Right lobe of liver (tissue), 6 donors: Measurements from ENCODE around the gene FGF8. TPM values are rescaled to one million over a fixed set of nuclear protein-coding genes. Genes with fewer than 3 reads are reported as not detected.

ENCODE experiments used
- ATAC-seq, 4 donors: fragments of 200-7000 bp; cut with Tn5 transposase; one replicate each; pipeline ENCODE4 v1.9.1; 2020; ENCODE audit warnings: mild to moderate bottlenecking in 4 of 4, moderate library complexity in 4 of 4
- DNase-seq, 3 donors: peaks; one replicate each; pipeline ENCODE4 v3.0.0-alpha.2; 2020
- H3K27ac ChIP-seq, 3 donors: fragments of 200-600 bp; one replicate each; pipeline ENCODE4 v1.8.0; 2022
- H3K27me3 ChIP-seq, 2 donors: fragments of 200-600 bp; one replicate each; pipeline ENCODE4 v1.8.0; 2022
- H3K36me3 ChIP-seq, 4 donors: fragments of 200-600 bp; sonication (generic) in 1 of 4; one replicate each; pipeline versions ENCODE4 v1.5.1 to v1.8.0; 2017 to 2022; ENCODE audit warnings: control low read depth in 1 of 4
- H3K4me1 ChIP-seq, 4 donors: fragments of 200-600 bp; sonication (generic) in 1 of 4; one replicate each; pipeline versions ENCODE4 v1.5.1 to v1.8.0; 2017 to 2022; ENCODE audit warnings: control low read depth in 1 of 4
- H3K4me3 ChIP-seq, 3 donors: fragments of 200-600 bp; one replicate each; pipeline ENCODE4 v1.8.0; 2022
- H3K9me3 ChIP-seq, 4 donors: fragments of 200-600 bp; sonication (generic) in 1 of 4; one replicate each; pipeline versions ENCODE4 v1.5.1 to v1.8.0; 2017 to 2022; ENCODE audit warnings: control low read depth in 1 of 4
- POLR2A ChIP-seq: fragments of 450-650 bp; IDR thresholded peaks from one replicate; pipeline ENCODE4 v1.6.1; 2017; ENCODE audit warnings: antibody characterized with exemption, mild to moderate bottlenecking
- WGBS: methylation state at CpG from one replicate; pipeline ENCODE4 v1.1.6; 2018; ENCODE audit warnings: low coverage, low lambda C conversion rate; ENCODE audit not compliant: insufficient coverage; ENCODE audit errors: missing lambda C conversion rate; 5-methylcytosine and 5-hydroxymethylcytosine counted together
- intact Hi-C, 2 donors: fragments of 100-400 bp; cut with DNase I; formaldehyde crosslinking; loops; one replicate each; pipeline versions ENCODE4 v1.11.2 to v1.14.1; 2022
- total RNA-seq, 6 experiments: library from RNA; depleted of rRNA in 2 of 6; stranded (reverse); fragments of >200 nt in 2 of 6; fragmentation: NEBNext Ultra II Directional in 3 of 6; extraction: Animal tissue kit (Norgen Biotek cat#: 25700) in 3 of 6; gene quantifications; one replicate each; pipeline versions ENCODE4 v1.1.0 to v1.2.4, GENCODE V29; 2016 to 2023
- TF ChIP-seq, protein P1 (sequence below), 4 donors: fragments of 200-600 bp in 3 of 4; fragments of 450-650 bp in 1 of 4; IDR thresholded peaks; one replicate each; pipeline versions ENCODE4 v1.5.1 to v1.8.0; 2016 to 2022; ENCODE audit warnings: antibody characterized with exemption in 4 of 4, mild to moderate bottlenecking in 2 of 4
- donor health status: DM: no; HTN: yes; CAD: no.
- donor health status: DM: no; HTN: no; CAD: no.
- donor health status: DM: no; HTN: no; CAD: no.
- donor health status: DM: no; HTN: yes; CAD: no.
- donor health status: DM: no; HTN: yes; CAD: no.

The FGF8 gene
- total RNA-seq, 6 experiments from 2014 or later, result not detected

DNA sequence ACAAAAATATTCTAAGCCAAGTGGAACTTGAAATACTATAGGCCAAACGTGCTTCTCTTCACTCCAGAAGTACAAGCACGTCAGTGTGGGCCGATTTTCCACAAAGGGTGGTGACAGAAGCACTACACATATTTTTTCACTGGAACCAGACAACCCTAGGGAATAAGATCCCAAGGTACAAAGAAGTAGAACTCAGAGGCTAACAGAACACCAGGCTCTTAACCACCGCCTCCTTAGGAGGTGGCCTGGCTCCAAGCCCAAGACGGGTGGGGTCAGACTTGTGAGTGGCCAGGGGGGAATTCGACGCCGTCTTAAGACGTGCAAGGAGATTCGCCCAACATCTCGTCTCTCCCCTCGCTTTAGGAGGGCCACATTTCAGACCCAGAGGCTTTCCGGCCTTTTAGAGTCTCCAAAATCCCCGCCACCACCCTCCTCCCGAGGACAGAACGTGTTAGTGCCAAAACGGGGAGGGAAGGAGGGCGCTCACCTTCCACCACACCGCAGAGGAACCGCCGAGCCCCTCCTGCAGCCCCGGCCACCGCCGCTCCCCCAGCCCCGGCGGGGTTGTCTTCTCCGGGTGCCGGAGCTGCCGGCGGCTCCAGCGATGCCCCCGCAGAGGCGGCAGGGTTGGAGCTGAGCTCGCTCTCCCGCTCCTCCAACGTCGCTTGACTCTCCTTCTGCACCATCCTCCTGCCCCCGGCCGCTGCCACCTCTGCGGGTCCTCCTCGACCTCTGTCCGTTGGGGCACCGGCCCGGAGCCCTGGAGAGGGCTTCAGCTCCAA lies 41.6 kb upstream of the FGF8 start:
- ATAC-seq, result peak; percentile 0 to 23 (median 14)
- Histone ChIP-seq H3K27me3 (no peaks in the 10 kb centered on the region), H3K4me3 (peak overlapping the region; percentile 80 to 99 (median 95)), H3K9me3 (no peaks in the 10 kb centered on the region), H3K27ac (peak overlapping the region; percentile 90 to 98 (median 91)), H3K36me3 (peaks cover 0 to 2% (median 0%) of the 10 kb centered on the region in 4 donors), H3K4me1 (peaks cover 0 to 19% (median 0%) of the 10 kb centered on the region in 4 donors)
- under 1% methylated on average over 19 of the region's 44 CpGs for WGBS
- DNase-seq, result peak; percentile 77 to 83 (median 81)
- intact Hi-C loops, result no loop called here
- TF ChIP-seq, protein P1, sequence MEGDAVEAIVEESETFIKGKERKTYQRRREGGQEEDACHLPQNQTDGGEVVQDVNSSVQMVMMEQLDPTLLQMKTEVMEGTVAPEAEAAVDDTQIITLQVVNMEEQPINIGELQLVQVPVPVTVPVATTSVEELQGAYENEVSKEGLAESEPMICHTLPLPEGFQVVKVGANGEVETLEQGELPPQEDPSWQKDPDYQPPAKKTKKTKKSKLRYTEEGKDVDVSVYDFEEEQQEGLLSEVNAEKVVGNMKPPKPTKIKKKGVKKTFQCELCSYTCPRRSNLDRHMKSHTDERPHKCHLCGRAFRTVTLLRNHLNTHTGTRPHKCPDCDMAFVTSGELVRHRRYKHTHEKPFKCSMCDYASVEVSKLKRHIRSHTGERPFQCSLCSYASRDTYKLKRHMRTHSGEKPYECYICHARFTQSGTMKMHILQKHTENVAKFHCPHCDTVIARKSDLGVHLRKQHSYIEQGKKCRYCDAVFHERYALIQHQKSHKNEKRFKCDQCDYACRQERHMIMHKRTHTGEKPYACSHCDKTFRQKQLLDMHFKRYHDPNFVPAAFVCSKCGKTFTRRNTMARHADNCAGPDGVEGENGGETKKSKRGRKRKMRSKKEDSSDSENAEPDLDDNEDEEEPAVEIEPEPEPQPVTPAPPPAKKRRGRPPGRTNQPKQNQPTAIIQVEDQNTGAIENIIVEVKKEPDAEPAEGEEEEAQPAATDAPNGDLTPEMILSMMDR (IDR thresholded peaks at IDR 0.05), result no peak
- no peak for TF ChIP-seq POLR2A

GRCh38 chr10:101816913-101817336 lies 41.0 kb upstream of the FGF8 start:
- under 1% methylated on average over 14 of the region's 14 CpGs for WGBS
- Histone ChIP-seq H3K9me3 (no peaks in the 10 kb centered on the region), H3K4me1 (peaks cover 0 to 19% (median 0%) of the 10 kb centered on the region in 4 donors), H3K27me3 (no peaks in the 10 kb centered on the region), H3K4me3 (peak overlapping the region; percentile 80 to 99 (median 95)), H3K27ac (peak overlapping the region; percentile 90 to 98 (median 91)), H3K36me3 (peaks cover 0 to 8% (median 0%) of the 10 kb centered on the region in 4 donors)
- TF ChIP-seq POLR2A, result no peak
- TF ChIP-seq, protein P1 (IDR thresholded peaks at IDR 0.05), result no peak
- DNase-seq (no peak), ATAC-seq (no peak)
- intact Hi-C loops, result no loop called here

DNA sequence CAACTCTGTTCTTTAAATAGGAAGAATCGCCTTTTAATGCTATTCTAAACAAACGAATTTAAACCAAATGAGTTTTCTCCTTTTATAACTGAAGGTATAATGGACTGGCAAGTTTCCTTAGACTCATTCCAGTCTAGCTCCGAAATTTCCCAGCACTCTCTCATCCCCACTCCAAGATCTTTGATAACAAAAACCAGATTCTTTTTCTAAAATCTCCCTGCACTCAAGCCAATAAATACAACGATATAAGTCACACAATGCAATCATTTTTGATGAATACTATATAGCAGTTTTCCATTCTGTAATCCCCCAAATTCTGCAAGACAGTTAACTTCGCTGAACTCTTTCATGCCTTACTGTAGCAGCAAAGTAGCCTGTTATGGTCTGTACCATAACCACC lies 40.5 kb upstream of the FGF8 start:
- 0% methylated on average over 5 of the region's 5 CpGs for WGBS
- Histone ChIP-seq H3K4me3 (peak overlapping the region; percentile 80 to 99 (median 95)), H3K27ac (peak overlapping the region in 2 of 3 donors; percentile 90 to 98), H3K36me3 (peaks cover 0 to 13% (median 0%) of the 10 kb centered on the region in 4 donors), H3K9me3 (no peaks in the 10 kb centered on the region), H3K4me1 (peaks cover 0 to 19% (median 0%) of the 10 kb centered on the region in 4 donors), H3K27me3 (no peaks in the 10 kb centered on the region)
- no peak for TF ChIP-seq POLR2A
- TF ChIP-seq, protein P1 (IDR thresholded peaks at IDR 0.05), result no peak
- ATAC-seq (no peak), DNase-seq (no peak)
- intact Hi-C loops, result no loop called here

GRCh38 chr10:101814466-101815071 lies 38.7 kb upstream of the FGF8 start:
- DNase-seq (no peak), ATAC-seq (no peak)
- intact Hi-C loops, result no loop called here
- no peak overlapping the region for H3K27ac ChIP-seq
- TF ChIP-seq, protein P1 (IDR thresholded peaks at IDR 0.05), result no peak
- TF ChIP-seq POLR2A, result no peak
- peaks cover 0 to 19% (median 0%) of the 10 kb centered on the region in 4 donors for H3K4me1 ChIP-seq
- H3K9me3 ChIP-seq, result no peaks in the 10 kb centered on the region
- WGBS, result 70% methylated on average over 8 of the region's 8 CpGs
- H3K4me3 ChIP-seq, result peak overlapping the region in 1 of 3 donors; percentile 80
- no peaks in the 10 kb centered on the region for H3K27me3 ChIP-seq
- H3K36me3 ChIP-seq, result peaks cover 3 to 31% (median 9%) of the 10 kb centered on the region in 4 donors
